NCI-H1105 treated with DMSO at 0.1 percent for 48 hours (cell line): ENCODE data around the gene EPHA6.

ENCODE experiments used
- DNase-seq: peaks from one replicate; lab custom pipeline; 2025; lab: John Stamatoyannopoulos, UW

The EPHA6 gene

GRCh38 chr3:96813820-96814650, at the start of gene EPHA6:
EPHA6 (plus strand) TSS chr3:96814594.
- peak; percentile 74 for DNase-seq

DNA sequence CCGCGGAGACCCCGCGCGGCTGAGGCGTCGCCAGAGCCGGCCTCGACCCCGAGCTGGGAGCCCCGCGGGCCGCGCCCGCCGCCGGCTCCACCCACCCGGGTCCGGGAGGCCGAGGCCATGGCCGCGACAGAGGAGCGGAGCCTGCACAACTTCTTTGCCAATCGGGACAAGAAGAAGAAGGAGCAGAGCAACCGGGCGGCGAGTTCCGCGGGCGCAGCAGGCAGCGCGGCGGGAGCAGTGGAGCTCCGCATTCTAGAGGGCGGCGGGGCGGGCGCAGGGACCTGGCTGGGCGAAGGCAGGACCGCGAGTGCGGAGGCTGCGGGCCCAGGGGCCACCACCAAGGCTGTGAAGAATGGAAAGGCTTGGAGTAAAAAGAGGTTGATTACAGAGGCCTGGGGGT, 37.6 kb upstream of the EPHA6 start:
- DNase-seq: no peak

DNA sequence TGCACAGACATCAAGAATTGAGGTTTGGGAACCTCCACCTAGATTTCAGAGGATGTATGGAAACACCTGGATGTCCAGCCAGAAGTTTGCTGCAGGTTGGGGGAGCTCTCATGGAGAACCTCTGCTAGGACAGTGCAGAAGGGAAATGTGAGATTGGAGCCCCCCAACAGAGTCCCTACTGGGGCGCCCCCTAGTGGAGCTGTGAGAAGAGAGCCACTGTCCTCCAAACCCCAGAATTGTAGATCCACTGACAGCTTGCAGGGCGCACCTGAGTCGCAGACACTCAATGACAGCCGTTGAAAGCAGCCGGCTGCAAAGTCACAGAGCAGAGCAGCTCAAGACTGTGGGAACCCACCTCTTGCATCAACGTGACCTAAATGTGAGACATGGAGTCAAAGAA, 34.6 kb upstream of the EPHA6 start:
- no peak for DNase-seq

DNA sequence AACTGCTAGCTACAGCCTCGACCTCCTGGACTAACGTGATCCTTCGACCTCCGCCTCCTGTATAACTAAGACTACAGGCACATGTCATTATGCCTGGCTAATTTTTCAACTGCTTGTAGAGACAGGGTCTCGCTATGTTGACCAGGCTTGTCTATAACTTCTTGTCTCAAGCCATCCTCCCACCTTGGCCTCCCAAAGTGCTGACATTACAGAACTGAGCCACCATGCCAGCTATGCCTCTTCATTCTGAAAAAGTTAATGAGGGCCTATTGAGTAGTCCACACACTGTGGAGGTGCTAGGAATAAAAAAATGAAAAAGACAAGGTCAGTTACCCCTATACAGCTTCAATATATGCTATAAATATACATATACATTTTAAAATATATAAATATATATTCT, 18.3 kb upstream of the EPHA6 start:
- no peak for DNase-seq

- no peak for DNase-seq
Measured at GRCh38 chr3:96803870-96804269, 10.5 kb upstream of the EPHA6 start.

DNA sequence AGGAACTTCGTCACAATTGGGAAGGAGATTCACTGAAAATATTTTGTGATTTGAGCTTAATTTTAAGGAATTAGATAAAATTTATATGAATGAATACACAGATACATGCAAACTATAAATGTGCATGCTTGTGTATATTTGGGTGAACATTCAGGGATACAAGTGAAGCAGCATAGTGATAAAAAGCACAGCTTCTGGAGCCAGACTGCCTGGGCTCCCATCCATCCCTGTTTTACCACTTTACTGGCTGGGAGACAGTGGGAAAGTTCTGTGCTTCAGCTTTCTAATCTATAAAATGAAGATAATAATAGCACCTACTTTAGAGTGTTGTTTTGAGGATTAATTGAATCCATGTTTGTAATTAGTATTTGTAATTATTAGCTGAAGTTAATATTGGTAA, 8.1 kb upstream of the EPHA6 start:
- DNase-seq: no peak

DNA sequence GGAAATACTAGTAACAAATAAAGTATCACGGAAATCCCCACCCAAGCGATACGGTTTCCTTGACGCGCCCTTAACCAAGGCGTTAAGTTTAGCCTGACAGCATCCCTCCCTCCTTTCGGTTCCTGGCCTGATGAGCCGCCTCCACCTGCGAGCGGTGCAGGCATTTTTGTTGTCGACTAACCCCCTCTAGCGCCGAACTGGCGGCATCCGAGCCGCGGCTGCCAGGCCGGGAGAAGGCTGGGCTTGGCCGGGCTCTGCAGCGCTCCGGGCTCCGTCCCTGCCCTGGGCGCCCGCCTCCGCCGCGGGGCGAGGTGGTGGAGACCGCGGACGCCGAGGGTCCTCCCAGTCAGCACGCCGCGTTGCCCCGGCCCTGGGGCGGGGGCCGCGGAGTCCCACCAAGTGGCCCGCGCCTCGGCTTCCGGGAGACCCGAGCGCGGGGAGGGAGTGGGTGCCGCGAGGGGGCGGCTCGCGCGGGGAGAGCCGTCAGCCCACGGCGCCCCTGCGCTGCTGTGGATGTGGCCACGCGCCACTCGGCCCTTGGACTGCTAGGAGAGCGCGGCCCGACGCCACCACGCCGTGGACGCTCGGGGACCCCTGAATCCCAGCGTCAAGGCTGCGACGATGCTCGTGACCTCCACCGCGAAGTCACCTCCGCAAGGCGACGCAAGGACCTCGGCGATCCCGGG, 1.1 kb upstream of the EPHA6 start:
- DNase-seq: peak; percentile 85

DNA sequence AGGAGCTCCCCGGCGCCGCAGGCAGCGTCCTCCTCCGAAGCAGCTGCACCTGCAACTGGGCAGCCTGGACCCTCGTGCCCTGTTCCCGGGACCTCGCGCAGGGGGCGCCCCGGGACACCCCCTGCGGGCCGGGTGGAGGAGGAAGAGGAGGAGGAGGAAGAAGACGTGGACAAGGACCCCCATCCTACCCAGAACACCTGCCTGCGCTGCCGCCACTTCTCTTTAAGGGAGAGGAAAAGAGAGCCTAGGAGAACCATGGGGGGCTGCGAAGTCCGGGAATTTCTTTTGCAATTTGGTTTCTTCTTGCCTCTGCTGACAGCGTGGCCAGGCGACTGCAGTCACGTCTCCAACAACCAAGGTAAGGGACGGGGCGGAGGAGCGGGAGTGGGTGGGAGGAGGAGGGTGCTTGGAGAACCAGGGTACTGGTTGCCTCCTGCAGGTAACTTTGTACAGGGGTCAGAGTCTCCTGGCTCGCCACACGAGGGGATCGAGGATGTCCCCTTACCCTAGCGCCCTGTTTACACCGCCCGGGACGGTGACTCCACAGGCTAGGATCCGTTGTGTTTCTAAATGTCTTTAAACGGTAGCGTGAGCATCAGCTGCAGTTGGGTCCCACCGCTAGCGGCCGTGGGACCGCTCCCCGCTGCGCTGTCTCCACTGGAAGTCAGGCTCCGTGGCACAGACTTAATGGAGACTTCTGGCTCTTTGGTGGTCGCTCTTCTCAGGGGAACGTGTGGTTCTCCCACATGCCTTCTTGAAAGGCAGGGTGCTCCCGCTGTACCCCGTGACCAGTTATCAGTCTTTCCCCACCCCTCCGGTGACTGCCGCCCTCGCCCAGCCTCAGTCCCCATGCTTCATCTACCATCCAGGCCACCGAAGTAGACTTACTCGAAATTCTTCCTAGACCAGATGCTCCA, 515 bp downstream of the EPHA6 start:
- DNase-seq: no peak

DNA sequence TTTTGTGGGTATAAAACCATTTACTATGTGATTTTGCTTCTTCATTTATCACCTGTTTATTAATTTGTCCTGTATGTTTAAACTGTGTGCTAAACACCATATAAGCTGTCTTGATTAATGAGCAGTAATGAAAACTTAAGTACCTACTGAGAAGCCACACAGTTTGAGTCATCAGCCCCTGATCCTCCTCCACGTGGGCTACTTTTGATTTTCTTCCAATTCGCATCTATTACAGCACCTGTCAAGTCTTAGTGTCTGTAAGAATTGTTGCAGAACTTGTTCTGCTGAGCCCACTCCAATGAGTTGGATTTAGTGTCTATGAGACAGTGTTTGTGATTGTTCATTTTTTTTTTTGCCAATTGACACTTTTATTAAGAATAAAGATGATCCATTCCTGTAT, 16.8 kb downstream of the EPHA6 start:
- DNase-seq: peak; percentile 32

DNA sequence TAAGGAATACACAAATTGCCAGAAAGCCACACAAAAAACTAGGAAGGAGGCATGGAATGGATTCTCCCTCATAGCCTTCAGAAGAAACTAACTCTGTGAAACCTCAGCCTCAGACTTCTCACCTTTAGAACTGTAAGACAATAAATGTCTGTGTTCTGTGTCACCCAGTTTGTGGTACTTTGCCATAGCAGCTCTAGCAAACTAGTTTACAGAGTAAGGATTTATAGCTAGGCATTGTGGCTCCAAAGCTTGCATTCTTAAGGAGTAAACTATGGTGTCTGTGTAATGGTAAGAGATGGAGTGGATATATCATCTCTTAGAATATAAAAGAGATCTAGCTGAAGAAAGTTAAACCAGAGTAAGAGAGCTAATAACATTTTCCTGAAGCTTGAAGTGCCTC, 18.9 kb downstream of the EPHA6 start:
- DNase-seq: no peak

- DNase-seq: no peak
Measured at GRCh38 chr3:96836153-96836915, 21.9 kb downstream of the EPHA6 start.

DNA sequence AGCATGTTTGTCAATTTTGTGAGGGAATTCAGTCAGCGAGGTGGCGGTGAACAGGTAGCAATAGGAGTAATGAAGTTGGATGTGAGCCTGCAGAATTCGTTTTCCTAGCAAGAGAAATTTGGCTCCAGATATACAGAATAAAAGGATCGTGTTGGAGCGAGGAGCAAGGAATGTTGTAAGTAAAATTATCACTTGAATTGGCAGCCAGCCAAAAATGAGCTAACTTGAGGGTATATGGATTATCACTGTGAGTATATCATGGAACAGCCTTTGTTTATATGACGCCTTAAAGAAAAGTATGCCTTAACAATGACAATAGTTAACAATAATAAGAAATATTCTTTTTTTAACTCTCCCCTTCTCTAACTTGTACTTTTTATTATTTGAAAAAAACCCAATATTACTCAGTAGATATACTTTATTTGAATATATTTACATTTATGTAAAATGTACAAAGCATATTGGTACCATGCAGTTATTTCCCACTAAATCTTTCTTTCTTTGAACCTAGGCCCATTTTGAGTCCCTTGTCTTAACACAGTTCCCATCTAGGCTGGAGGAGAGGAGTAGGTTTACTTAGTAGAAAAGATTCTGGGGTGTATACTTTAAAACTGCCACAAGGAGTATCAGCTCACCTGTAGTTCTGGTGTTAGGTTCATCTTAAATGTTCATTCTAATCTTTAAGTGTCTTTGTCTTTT, 29.3 kb downstream of the EPHA6 start:
- DNase-seq: peak; percentile 42

- no peak for DNase-seq
Measured at GRCh38 chr3:96844204-96844514, 29.8 kb downstream of the EPHA6 start.

- no peak for DNase-seq
Measured at GRCh38 chr3:96852849-96853248, 38.5 kb downstream of the EPHA6 start.

DNA sequence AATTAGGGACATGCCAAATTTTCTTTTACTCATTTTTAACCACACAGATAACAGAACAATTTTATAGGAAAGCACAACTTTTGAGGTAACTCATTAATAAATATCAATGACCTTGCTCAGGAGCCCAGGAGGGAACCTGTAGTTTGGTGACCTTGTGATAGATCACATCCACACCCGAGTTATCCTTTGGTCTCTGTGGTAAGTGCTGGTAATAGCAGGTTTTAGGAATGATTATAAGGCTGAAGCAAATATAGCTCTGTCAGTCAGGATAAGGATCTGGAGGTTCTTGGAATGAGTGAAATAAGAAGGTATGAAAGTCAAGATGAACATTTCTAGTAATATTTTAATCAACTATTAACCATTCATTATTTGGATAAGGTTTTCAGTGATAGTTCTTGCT, 46.5 kb downstream of the EPHA6 start:
- DNase-seq: no peak

DNA sequence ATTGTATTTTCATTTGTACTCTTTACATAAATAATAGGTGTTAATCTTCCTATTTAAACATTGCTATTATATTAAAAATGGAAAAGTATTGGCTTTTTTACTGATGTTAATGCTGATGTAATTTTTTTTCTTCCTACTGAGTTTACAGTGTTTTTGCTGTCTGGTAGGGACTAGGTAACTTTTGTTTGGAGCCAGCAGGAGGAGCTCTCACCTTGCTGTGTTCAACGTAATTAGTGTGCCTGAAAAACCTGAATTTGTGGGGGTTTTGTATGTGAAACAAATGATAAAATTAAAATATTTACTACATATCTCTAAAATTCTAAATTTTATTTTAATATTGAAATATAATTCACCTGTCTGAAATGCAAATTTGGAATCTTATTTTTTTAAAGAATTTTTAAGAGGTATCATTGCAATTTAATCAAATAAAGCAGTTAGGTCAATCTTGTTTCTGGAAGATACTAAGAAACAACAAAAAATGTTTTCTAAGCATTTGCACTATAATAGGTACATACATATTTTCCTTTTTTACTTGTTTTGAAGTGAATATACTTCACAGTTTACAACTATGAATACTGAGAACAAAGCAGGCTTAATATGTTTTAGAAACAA, 48.8 kb downstream of the EPHA6 start:
- DNase-seq: peak; percentile 55

- DNase-seq: no peak
Measured at GRCh38 chr3:96865605-96866004, 51.2 kb downstream of the EPHA6 start.

DNA sequence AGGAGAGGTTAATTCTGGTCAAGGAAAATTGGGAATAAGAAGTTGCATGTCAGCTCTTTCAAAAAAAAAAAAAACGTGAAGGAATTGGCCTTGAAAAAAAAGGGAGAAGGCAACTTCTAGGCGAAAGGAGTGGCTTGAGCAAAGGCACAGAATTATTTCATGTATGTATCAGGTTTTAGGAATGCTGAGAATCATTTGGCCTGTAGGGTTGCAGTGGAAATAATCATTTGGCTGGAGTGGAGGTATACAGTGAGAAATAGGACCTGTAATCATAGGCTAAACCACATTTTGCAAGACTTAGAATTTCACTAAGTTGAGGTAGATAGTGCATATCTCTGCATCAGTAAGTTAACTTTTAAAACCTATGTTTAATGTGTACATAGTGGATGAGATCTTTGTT, 54.9 kb downstream of the EPHA6 start:
- no peak for DNase-seq

DNA sequence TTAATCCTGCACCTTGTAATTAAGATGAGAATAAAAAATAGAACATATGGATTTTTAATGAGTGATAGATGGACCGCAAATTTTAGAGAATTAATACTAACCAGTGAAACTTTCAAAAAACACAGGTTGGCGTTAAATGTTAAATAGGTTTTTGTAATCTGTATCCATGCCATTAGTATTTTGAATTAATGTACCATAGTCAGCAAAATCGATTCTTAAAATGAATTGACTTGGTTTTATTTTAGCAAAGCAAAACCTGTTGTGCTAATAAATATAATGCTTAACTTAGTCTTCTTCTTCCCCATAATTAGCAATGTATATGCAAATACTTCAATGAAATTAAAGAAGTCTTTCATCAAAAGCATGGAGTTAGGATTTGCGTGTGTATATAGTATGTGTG, 63.1 kb downstream of the EPHA6 start:
- DNase-seq: no peak

- DNase-seq: no peak
Measured at GRCh38 chr3:96900031-96900430, 85.6 kb downstream of the EPHA6 start.

- peak; percentile 3 for DNase-seq
Measured at GRCh38 chr3:96900566-96900965, 86.2 kb downstream of the EPHA6 start.
